AG08396 (cell line): ENCODE results near the gene NUAK1.
"Not testable (repeated sequence)": the region's sequence is repeated elsewhere in the genome, so short reads cannot be mapped to it uniquely, and the experiment has no call there.

Source experiments
- DNase-seq: peaks from one replicate; pipeline ENCODE4 v3.0.0; 2012; ENCODE audit warnings: low spot score, mixed read lengths

Gene NUAK1

DNA sequence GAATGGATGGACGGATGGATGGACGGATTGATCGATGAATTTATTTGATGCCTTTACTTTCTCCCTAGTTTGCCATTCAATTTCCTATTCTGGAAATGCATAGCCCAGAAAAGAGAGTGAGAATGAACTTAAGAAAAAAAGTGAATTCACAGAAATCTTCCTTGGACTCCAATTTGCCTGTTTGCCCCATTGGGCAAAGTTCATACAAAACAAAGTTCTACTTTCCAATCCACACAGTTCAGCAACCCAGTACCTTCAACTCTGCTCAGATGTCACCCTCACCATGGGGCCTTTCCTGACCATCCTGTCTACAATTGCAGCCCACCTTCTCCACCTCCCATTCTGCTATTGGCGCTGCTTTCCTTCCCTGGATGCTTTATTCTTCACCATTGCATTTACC lies 8.2 kb upstream of the NUAK1 start:
- DNase-seq: no peak

DNA sequence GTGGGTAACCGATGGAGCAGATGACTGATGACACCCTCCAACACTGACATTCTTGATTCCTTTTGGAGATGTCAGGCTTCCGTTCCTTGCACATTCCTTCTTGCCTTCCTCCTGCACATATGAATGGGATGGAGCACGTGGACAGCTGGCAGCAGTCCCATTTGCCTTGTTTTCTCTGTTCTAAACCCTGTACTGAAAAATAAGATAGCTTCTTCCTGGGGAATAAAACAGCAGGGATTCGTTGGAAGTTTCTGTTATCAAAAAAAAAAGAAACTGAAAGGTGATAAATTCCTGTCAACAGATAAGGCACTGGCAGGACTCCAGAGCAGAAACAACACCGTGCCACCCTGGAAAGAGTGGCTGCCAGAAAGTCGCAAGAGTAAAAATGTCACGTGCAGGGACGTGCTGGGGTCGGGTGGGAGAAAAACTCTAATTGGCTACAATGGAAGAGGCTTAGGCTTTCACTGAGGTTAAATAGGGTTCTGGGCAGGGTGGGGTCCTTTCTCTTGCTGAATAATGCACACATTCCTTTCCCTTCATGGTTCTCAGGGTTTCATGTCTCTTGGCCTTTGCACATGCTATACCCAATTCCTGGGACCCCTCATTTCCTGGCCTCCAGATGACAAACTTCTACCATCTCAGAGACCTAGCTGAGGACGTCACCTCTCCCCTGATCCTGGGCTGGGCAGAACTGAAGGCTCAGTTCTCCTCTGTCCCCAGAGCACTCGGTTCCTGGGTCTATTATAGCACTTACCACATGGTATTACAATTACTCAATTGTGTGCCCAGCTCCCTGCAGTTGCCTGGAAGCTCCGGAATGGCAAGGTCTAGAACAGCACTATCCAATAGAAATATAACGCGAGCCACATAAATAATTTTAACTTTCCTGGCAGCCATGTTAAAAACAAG lies 7.0 kb upstream of the NUAK1 start:
- DNase-seq: no peak

DNA sequence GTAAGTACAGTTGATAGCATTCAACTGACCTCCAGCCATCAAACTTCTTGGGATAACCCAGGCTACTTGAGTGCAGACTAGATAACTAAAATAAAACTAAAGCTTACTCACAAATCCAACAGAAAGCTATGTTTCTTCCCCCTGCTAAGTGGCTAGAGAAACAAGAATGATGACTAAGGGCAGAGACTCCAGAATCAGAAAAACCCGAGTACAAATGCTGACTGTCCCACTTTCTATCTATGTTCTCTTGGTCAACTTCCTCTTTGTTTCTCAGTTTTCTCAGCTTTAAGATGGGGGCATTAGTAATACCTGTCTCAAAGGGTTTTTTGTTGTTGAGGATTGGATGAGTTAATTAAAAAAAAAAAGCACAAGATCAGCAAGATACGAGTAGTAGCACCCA lies 6.1 kb upstream of the NUAK1 start:
- peak; percentile 61 for DNase-seq

DNA sequence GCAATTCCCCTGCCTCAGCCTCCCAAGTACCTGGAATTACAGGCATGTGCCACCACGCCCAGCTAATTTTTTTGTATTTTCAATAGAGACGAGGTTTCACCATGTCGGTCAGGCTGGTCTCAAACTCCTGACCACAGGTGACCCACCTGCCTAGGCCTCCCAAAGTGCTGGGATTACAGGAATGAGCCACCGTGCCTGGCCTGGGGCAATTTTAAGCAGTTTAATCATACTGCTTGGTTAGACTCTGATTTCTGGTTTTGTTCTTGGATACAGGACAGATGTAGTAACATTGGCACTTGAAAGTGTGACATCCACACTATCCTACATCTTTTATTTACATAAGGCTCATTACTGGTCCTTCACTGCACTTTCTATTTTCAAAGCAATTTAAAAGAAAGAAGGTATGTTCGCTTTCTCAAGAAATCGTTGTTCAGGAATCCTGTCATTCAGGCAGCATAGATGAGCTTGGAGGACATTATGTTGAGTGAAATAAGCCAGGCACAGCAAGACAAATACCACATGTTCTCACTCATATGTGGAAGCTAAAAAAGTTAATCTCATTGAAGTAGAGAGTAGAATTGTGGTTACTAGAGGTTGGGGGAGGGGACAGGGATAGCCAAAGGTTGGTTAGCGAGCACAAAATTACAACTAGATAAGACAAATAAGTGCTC lies 4.0 kb upstream of the NUAK1 start:
- no peak for DNase-seq

DNA sequence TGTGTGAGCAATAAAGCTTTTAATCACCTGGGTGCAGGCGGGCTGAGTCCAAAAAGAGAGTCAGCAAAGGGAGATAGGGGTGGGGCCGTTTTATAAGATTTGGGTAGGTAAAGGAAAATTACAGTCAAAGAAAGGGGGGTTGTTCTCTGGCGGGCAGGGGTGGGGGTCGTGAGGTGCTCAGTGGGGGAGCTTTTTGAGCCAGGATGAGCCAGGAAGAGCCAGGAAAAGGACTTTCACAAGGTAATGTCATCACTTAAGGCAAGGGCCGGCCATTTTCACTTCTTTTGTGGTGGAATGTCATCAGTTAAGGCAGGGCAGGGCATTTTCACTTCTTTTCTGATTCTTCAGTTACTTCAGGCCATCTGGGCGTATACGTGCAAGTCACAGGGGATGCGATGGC lies 3.2 kb upstream of the NUAK1 start:
- not testable (repeated sequence) for DNase-seq

DNA sequence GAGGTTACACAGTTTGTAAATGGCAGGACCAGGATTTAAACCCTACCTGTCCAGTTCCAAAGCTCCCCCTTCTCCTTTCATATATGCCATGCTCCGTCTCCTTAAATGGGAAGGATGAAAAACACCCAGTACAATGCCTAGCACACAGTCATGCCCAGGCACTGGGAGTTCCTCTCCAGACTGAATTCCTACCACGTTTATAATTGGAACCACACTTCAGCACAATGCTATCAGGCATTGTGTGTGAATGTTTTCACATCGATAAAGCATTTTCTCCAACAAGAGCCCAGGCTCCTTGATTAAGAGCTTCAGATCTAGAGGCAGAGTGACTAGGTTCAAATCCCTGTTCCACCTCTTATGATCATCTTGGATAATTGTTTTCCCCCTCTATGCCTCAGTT lies 2.7 kb upstream of the NUAK1 start:
- no peak for DNase-seq

DNA sequence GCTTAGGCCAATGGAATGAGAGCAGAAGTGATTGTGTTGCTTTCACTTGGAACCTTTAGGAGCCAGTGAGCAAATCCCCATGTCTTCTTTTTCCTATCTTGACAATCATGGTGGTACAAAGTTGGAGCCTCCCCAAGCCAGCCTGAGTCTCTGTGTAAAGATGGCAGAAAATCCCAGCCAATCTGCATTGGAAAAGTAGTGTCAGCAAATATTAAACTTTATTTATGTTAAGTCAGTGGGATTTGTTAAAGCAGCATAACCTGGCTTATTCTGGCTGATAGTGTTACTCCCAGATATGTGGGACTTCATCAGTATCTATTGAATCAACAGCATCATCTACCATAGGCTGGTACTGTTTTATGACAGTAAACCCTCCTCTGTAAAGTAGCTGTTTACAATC lies 2.2 kb upstream of the NUAK1 start:
- no peak for DNase-seq

DNA sequence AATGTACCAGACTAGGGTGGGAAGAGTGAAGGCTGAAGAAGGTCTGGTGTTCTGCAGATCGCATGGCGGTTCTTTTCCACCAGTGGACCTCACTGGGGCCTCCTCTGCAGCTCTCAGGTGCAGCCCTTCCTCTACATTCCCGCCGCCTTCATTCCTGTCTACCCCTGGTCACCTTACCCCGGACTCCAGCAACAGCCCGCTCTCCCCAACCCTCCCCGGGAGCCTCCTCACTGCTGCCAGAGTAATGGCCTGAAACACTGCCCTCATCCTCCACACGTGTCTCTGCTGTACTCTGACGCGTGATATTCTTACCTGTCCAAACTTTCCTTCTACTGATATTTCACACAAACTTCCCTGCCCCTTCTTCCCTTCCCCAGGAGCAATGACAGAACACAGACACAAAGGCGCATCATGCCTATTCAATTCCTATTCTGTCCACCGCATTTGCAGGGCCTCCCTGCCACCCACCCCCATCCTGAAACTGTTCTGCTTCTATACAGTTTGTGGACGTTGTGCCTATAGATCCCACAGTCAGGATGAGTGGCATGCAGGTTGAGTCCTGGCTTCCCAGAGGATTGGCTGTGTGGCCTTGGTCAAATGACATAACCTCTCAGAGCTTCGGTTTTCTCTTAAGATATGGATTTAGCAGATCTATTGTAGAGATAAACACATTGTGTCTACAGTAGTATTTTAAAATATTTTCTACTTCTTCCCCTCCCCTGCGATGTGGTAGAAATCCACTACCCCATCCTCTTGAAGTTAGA lies 1.7 kb upstream of the NUAK1 start:
- DNase-seq: no peak

DNA sequence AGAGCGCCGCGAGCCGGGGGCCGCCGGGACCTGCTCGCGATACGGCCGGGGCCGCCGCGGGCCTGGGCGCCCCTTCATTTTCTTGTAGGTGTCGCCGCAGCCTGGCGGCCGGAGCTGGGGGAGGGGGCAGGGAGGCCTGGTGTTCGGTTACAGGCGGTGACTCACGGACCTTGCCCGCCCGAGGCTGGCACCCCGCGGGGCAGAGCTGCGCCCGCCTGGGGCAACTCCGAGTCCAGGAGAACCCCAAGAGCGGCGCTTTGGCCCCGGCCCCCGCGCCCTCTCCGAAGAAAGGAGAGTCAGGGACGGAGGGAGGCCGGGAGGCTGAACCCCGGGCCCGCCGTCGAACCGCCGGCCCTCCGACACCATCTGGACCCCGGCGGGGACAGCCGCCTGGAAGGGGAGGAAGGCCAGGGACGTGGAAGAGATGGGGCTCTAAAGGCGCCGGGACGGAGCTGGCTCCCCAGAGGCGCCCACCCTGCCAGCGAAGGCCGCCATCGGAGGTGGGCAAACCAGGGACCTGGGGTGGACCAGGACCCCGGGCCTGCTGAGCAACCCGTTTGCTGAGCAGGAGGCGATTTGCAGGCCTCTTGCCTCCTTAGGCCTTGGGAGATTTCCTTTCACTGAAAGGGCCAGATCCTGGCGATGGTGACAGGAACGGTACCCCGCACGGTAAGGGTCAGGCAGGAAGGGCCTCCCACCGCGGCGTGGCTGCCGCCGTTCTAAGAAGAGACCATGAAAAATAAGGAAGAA lies 843 bp upstream of the NUAK1 start:
- peak; percentile 86 for DNase-seq

DNA sequence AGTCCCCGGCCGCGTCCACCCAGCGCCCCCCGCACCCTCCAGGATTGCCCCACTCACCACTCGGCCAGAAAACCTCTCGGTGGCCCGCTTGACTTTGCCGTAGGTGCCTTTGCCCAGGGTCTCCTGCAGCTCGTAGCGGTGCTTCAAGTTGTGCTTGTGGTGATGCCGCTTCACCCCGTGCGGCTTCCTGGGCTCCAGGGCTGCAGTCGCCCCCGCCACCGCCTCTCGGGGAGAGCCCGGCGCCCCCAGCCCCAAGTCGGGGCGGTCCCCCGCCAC lies 459 bp downstream of the NUAK1 start:
- DNase-seq: peak; percentile 33

DNA sequence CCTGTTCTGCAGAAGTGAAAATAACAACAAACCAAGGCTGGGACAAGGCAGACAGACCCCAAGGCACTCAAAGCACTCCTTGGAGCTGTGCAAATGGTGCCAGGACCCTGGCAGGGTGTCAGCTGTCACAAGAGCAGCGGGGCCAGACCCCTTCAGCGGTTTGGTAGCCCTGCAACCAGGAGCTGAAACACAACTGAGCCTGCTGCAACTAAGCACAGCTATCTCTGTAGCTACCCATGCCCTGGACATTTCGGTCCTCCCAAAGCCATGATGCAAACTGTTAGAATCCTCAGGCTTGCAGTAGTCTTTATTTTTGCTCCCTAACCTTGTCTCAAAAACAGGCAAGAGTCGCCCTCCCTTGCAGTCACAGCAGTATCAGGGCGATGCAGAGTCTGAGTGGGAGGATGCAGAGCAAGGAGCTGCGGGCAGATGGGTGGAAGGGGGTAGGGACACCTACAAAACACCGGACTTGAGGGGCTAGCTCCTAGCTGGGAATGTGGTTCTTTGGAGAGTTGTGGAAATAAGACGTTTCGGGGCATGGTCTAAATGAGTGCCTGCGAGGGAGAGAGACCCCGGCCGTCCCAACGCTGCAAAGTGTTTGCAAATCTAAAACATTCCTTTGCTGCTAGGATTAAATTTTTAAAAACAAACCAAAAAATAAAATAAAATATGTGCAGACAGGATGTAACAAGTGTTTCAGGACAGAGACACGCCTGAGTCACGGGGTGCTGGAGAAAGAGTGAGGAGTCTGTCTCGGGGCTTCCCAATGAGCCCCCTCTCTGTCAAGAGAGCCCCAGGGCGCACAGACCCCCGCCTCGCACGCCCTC lies 1.0 kb downstream of the NUAK1 start:
- no peak for DNase-seq

DNA sequence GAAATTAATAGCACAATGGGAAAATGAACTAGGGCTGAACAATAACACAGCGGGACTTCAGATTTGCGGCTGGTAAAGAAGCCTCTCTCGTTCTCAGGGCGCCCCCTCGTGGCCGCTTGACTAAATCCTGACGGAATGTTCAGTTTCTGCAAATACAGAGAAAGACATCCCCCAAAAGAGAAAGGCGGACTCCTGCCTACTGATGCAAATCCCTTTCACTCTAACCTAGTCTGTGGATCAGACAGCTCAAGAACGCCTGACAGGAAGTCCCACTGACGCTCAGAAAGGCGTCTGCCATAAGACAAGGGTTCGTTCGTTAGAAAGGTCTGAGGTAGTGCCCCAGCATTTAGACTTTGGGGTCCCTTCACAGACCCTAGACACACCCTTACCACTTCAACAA lies 2.5 kb downstream of the NUAK1 start:
- DNase-seq: peak; percentile 71

DNA sequence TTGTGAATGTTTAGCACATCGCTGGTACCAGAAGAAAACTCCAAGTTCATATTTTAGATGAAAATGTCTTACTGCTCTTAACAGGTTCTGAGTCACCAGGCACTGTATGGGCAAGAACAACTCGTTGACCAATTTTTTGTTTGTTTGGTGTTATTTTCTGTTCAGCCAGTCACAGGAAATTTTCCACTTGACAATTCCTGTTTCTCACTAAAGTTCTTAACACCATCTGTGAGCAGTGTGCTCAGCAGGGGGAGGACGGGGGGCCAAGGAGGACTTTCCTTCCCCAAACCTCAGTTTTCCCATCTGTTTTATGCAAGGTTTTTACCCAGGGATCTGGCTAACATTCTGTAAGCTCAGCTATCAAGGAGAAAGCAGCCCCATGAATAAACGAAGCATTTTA lies 3.0 kb downstream of the NUAK1 start:
- no peak for DNase-seq

DNA sequence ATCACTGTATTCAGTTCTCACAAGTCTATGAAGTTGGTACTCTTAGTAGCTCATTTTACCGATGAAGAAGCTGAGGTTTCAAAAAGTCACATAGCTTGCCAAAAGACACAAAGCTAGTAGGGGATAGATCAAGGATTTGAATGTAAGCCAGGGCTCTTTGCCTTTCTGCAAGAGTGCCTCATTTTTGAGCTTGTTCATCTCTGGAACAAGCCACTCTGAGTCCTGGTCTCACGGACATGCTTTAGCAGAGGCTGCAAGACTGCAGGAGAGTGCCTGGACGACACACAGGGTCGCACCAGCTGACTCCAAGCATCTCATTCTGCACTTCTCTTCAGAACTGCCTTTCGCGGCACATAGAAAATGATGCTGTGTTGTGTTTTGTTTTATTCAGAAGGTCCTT lies 3.7 kb downstream of the NUAK1 start:
- DNase-seq: no peak

DNA sequence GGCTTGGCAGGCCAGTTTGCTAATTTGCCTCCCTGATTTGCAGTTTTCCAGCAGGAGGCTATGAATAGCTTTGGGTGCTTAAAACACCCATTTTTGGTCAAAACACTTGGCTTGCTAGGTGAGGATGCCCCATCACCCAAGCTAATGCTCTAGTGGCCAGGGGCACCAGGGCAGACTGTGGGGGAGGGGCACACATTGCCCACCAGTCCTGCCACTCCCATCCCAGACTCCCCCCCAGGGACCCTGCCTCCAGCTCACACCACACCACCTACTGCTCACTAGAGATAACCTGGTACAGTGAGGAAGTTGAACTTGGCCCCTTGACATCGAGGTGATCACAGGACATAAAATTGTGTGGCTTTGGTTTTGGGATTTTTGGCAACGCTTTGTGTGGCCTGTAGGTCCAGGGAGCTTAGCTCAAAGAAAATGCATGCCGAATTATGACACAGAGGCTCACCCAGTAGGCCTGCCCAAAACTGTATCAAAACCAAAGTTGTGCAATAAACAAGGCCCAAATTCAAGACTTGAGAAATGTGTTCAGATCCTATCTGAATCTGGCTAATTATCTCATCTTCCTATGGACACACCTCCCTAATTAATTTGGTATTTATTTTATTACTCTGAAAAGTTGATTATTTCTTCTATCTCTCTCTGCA lies 4.3 kb downstream of the NUAK1 start:
- no peak for DNase-seq

DNA sequence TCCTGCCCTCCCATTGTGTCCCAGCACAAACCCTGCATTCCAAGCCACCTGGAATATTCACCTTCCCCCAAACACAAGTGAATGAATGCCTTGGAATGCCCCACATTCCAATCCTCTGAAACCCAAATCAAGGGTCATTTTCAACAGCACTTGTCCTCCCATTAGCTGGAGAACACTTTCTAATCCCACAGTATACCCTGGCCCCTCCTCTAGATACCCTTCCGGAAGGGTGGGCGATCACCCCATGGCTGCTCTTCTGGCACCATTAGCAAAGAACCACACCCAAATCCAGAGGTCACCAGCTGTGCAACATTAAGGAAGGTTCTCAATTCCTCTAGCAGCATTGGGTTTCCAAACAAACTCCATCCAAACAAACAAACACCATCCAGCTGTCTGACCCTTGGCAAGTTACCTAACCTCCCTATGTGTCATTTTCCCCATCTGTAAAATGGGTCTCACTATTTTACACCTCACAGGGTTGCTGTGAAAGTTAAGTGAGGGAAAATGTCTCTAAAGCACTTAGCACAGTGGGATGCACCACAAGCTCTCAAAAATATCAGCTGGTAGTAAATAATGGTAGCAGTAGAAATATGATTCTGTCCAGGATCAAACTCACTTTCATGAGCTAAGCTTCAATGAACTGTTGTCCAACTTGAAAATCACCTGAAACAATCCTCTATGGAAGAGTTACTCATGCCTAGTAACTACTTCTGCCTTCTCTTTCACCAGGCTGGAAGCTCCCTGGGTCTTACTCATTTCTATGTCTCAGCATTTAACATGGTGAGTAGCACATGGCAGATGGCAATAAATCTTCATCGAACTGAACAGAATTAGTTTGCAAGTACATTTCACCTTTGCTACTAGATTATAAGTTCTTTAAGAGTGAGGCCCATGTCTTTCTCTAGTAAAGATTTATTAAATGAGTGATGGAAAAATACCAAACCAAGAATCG lies 5.3 kb downstream of the NUAK1 start:
- DNase-seq: no peak

DNA sequence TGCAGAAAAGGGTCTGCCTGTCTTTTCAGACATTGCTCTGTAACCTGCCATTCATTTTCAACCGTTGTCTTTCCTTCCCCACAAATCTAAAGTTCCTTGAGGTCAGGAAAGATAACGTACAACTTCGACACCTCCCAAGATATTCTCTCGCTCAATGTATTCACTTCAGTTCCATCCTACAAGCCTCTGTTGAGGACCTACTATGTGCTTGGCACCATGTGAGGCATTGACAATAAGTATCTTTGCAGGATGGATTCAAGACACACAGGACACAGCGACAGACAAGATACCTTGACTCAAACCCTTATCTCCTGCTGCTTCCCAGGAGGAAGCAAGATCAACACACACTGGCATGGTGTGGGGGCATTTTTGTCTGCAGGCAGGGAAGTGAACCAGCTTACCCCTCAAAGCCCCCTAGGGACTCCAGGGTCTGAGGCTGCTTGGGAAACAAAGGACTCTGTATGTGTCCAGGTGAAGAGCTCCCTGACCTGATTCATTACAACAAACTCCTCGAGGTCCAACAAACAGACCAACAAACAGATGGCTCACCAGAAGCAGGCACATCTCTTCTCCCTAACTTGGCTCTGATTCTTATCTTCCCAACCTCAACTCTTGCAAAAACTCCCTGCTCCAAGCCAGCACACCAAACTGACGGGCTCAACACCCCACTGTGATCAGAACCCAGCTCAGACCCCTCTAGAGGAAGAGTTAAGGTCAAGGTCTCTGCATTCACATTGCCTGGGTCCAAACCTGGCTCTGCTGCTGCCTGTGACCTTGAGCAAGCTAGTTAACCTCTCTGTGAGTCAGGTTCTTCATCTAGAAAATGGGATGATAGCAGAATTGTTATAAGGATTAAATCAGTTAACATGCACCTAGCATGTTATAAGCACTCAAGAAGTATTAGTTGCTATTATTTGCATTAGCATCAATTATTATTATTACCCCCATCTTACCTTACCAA lies 6.3 kb downstream of the NUAK1 start:
- no peak for DNase-seq

DNA sequence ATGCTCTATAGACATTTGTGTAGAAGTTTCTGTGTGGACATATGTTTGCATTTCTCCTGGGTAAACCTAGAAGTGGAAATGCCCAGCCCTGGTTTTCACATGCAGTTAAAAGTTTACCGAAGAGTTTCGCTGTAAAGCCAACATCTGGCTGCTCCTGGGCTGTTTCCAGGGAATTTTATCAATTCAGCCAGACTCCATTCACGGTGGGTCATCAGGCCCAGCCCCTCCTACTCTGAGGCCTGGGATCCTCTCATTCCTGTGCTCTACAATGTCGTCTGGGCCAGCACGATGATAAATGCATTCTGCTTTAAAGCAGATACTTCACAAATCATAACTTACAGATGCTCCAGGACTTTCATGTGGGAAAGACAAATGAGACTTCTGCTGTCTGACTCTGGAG lies 7.1 kb downstream of the NUAK1 start:
- DNase-seq: no peak
